Neural progenitor cell (in vitro differentiated cells): ENCODE measurements around the gene EDN2.

ENCODE experiments used
- EZH2 ChIP-seq: fragments of 200-600 bp; sonication (generic); IDR thresholded peaks from 2 replicates; pipeline ENCODE4 v1.6.1; 2017; ENCODE audit warnings: antibody characterized with exemption, mild to moderate bottlenecking, moderate library complexity
- EZH2phosphoT487 ChIP-seq: fragments of 200-600 bp; sonication (generic); IDR thresholded peaks from 2 replicates; pipeline ENCODE4 v1.6.1; 2017; ENCODE audit warnings: antibody characterized with exemption
- TF ChIP-seq, protein P1 (sequence below): fragments of 200-600 bp; sonication (generic); IDR thresholded peaks from 2 replicates; pipeline ENCODE4 v1.5.1; 2017; ENCODE audit warnings: antibody characterized with exemption, mild to moderate bottlenecking

DNA sequence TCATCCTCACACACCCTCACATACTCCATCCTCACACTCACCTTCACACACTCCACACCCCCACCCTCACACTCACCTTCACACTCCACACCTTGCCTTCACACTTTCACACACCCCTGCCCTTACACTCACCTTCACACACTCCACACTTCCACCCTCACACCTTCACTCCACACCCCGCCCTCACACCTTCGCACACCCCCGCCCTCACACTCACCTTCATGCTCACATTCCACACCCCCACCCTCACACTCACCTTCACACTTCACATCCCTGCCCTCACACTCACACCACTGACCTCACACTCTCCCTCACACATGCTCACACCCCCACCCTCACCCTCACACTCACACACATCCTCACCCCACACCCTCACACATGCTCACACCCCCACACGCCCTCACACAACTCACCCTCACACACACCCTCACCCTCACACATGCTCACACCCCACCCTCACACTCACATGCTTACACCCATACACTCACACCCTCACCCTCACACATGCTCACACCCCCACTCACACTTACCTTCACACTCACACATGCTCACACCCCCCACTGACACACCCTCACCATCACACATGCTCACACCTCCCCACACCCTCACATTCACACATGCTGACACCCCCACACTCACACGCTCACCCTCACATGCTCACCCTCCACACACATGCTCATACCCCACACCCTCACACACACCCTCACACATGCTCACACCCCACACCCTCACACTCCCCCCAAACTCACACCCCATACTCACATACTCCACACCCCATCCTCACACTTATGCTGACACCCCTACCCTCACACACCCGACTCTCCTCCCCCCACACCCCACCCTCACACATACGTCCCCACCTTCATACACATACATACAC, 44.5 kb upstream of the EDN2 start:
- TF ChIP-seq, protein P1, sequence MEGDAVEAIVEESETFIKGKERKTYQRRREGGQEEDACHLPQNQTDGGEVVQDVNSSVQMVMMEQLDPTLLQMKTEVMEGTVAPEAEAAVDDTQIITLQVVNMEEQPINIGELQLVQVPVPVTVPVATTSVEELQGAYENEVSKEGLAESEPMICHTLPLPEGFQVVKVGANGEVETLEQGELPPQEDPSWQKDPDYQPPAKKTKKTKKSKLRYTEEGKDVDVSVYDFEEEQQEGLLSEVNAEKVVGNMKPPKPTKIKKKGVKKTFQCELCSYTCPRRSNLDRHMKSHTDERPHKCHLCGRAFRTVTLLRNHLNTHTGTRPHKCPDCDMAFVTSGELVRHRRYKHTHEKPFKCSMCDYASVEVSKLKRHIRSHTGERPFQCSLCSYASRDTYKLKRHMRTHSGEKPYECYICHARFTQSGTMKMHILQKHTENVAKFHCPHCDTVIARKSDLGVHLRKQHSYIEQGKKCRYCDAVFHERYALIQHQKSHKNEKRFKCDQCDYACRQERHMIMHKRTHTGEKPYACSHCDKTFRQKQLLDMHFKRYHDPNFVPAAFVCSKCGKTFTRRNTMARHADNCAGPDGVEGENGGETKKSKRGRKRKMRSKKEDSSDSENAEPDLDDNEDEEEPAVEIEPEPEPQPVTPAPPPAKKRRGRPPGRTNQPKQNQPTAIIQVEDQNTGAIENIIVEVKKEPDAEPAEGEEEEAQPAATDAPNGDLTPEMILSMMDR: no peak
- TF ChIP-seq EZH2phosphoT487 (no peak), EZH2 (no peak)
